Left cardiac atrium (tissue), 4 donors: ENCODE results near the gene PLEKHF1. TPM values are rescaled to one million over a fixed set of nuclear protein-coding genes. Genes with fewer than 3 reads are reported as not detected.
"Not testable (repeated sequence)": the region's sequence is repeated elsewhere in the genome, so short reads cannot be mapped to it uniquely, and the experiment has no call there.

Source experiments
- ATAC-seq, 2 donors: fragments of 200-7000 bp; cut with Tn5 transposase; one replicate each; pipeline ENCODE4 v1.9.1; 2020; ENCODE audit warnings: mild to moderate bottlenecking in 2 of 2, moderate library complexity in 2 of 2
- DNase-seq: peaks from one replicate; pipeline ENCODE4 v3.0.0-alpha.2; 2020
- intact Hi-C, 2 donors: fragments of 100-400 bp; cut with DNase I; formaldehyde crosslinking; loops; one replicate each; pipeline versions ENCODE4 v1.14.1 to v1.15.1; 2022 to 2023
- total RNA-seq, 2 donors: library from RNA; stranded (reverse); fragmentation: NEBNext Ultra II Directional; extraction: Animal tissue kit (Norgen Biotek cat#: 25700); gene quantifications; one replicate each; pipeline ENCODE4 v1.2.1, GENCODE V29; 2021
- donor health status: DM: no; HTN: yes; CAD: no.
- donor health status: DM: no; HTN: yes; CAD: no; lungs with severe emphysema.
- donor health status: DM: yes; HTN: yes; CAD: no.
- donor health status: Dilated cardiomyopathy.

PLEKHF1 gene
- total RNA-seq, 2 donors from 2014 or later: 28.1 to 32.8 TPM

DNA sequence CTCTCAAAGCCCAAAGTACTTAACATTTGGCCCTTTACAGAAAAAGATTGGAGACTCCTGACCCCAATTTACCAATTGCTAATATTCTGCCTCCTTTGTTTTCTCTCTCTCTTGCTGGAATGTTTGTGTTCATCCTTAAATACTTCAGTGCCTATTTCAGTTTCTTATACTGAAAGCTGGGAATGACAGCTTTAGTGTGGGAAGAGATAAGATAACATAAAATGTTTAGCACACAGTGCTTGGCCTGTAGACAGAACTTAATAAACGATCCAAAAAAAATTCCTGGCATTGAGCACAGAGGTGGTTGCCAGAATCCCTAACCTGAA, 3.0 kb upstream of the PLEKHF1 start:
- no peak for DNase-seq
- intact Hi-C loops: no loop called here
- peak; percentile 0 to 4 for ATAC-seq

DNA sequence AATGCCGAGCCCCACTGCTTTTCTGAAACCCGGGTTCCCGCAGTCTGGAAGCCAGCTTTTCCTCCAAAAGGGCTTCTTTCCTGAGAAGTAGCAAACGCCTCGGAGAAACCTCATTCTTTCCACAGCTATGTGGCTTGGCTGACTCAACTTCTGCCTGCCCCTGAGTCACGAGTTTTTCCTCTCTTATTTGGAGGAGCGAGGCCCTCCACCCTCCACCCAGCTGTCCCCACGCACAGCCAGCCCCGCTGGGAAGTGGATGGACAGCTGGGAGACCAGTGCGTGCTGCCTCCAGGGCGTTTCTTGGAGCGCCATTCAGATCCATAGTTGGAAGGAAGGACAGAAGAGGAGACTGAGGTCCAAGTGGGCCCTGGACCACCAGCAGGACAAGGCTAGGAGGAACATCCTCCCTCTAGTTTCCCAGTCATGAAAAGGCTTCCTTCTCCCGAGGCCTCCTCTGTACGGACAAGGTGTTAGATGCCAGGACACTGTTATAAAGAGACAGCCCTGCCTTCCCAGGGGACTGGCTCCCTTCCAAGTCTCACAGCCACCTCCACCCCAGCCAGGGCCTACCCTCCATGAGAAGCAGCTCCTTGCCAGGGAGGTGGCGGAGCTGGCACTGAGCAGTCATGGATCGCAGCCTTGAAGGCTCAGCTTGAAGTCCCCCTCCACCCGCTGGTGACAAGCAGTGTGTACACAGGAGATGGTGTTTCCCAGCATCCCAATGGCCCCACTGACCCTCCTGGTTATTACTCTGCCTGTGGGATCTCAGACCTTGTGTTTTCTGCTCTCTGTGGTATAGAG, 2.5 kb upstream of the PLEKHF1 start:
- ATAC-seq: peak; percentile 12 to 63
- DNase-seq: peak; percentile 84
- intact Hi-C loops: no loop called here

DNA sequence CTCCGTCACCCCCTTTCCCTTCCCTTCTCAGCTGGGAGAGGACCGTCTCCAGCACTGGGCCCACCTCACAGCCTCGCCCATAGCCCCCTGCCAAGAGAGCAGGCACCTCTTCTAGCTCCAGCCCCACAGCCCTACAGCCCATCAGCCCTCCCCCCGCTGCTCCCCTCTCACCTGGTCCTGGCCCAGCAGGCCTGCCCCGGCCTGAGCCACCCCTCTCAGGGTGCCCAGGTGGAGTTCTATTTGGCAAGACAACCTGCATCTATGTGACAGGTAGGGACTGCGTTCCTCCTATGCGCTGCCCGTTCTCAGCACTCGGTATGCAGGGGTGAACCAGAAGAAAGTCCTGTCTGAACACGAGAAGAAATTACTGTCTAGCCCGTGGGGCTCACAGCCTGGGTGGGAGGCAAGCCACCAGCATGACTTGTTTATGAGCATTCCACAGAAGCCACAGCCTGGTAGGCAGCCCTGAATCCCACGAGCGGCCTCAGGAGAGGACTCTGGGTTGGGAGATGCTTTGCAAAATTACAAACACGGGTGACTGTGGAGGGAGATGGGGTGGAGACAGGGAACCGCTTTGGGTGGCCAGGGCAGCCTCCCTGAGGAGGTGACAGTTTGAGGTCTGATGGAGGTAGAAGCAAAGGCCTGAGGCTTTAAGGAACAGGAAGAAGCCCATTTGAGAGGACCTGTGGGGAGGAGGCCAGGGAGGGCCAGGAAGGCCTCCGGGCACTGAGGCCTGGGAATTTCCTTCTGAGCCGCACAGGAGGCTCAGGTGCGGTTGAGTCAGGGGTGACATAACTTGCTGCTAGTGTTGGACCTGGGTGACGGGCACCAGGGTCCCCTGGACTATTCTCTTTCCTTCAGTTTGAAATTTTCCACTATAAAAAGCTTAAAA, 1.2 kb upstream of the PLEKHF1 start:
- no peak for ATAC-seq
- intact Hi-C loops: no loop called here
- no peak for DNase-seq

DNA sequence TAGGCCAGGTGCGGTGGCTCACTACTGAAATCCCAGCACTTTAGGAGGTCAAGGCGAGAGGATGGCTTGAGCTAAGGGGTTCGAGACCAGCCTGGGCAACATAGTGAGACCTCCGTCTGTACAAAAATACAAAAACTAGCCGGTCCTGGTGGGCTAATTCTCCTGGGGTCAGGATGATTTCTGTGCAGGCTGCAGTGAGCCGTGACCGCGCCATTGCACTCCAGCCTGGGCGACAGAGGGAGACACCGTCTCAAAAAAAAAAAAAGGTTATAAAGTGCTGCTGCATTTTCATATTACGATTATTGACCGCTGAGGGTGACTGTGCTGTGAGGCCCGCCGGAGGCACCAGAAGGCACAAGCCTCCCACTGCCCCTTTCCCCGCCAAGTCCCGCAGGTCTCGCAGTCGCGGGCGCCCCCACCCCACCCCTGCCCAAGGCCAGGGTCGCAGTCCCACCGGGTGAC, 477 bp upstream of the PLEKHF1 start:
- no peak for DNase-seq
- no peak for ATAC-seq
- intact Hi-C loops: no loop called here

DNA sequence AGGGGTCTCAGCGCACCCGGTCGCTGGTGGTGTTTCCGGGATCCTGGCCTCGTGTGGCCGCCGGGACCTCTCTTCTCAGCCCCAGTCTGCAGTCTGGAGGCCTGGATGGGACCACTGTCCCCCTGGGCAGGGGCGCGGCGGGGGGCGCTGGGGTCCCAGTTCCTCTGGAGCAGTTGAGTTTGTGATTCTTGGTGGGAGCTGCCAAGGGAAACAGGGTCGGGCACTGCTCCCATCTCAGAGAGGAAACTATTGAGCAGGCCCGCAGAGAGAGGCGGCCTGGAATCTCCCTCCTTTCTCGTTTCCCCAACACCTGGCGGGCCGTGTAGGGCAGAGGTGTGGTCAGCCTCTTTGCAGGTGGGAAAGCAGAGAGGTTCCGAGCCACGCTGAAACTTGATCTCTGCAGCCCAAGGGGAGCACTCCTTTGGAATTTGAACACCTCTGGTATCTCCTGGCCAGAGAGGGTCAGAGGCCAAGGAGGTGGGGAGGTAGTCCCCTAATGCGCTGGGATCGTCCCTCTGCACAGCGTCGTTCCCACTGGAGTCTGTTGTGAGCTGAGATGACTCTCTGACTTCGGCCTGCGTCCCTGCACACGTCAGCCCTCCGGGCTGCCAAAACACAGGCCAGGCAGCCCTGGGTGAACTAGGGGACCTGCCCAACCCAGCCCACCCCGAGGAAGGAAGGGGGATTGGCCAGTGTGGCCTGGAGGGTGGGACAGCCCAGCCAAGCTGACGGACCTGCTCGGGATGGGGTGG, 741 bp downstream of the PLEKHF1 start:
- intact Hi-C loops: no loop called here
- peak; percentile 60 to 61 for ATAC-seq

DNA sequence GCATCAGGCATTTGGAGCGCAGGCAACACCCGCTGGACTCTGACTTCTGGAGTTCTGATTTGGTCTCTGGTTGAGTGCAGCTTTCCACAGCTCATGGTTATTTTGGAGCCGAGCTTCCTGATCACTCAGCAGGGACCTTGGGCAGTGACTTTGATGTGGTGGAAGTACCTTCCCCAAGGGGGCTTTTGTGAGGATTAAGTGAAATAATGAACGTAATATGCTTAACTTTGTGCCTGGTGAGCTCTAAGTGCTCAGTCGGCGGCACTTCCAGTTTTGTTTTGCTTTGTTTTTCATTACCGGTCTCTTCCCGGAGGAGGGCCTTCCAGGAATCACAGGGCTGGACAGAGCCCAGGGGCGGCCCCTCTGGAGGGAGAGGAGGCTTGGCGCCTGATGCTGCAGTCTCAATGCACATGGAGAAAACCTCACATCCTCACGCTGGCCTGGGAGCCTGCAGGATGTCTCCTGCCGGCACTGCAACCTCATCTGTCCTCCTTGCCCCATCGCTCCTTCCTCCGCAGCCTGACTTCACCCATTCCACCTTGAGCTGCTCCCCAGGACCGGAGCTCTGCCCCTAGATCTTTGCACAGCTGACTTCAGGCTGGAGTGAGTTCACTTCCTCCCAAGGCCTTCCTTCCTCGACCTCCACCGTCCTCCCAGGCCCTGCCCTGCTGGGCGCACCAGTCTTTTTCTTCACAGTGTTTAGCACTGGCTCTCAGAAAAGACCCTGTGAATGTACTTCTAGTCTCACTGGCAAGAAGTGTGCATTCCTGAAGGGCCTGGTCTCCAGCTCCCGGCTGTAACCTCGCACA, 1.5 kb downstream of the PLEKHF1 start:
- intact Hi-C loops: no loop called here
- peak; percentile 83 for DNase-seq
- ATAC-seq: peak; percentile 24 to 36

More for the DNA sequence above, 741 bp downstream of the PLEKHF1 start:
- DNase-seq: peak; percentile 73

DNA sequence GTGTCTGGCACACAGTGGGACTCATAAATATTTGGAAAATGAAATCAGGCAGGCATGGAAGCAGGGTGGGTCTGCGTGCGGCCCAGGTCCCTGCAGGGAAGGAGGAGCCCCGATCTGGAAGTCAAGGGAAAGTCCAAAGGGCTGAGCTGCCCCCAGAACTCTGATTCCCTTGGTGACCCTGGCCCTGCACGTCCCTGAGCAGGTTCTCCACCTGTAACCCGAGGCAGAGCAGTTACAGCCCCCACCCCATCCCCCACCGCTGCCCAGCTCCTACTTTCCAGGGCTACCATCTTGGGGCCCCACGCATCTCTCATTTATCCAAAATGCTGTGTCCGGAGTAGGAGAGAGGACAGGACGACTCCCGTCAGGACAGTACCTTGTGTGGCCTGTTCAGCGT, 2.1 kb downstream of the PLEKHF1 start:
- intact Hi-C loops: no loop called here
- DNase-seq (no peak), ATAC-seq (no peak)

DNA sequence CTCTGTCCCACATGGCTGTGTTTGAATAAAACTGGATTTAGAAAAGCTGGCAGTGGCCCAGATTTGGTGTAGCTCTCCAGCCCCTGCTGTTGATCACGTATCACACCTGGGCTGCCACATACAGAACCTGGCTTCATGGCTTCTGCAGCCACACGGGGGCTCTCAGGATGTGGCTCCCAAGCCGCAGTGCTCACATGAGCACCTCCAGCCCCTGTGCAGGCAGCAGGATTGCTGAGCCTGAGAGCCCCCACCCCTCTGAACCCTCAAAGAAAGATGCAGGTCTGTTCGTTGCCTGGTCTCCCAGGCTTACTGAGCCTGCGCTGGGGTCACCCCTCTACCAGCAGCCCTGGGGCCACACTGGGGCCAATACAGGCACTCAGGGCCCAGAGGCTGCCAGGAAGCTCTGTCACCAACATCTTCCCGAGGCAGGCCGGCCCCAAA, 2.7 kb downstream of the PLEKHF1 start:
- intact Hi-C loops: no loop called here
- DNase-seq (no peak), ATAC-seq (no peak)

DNA sequence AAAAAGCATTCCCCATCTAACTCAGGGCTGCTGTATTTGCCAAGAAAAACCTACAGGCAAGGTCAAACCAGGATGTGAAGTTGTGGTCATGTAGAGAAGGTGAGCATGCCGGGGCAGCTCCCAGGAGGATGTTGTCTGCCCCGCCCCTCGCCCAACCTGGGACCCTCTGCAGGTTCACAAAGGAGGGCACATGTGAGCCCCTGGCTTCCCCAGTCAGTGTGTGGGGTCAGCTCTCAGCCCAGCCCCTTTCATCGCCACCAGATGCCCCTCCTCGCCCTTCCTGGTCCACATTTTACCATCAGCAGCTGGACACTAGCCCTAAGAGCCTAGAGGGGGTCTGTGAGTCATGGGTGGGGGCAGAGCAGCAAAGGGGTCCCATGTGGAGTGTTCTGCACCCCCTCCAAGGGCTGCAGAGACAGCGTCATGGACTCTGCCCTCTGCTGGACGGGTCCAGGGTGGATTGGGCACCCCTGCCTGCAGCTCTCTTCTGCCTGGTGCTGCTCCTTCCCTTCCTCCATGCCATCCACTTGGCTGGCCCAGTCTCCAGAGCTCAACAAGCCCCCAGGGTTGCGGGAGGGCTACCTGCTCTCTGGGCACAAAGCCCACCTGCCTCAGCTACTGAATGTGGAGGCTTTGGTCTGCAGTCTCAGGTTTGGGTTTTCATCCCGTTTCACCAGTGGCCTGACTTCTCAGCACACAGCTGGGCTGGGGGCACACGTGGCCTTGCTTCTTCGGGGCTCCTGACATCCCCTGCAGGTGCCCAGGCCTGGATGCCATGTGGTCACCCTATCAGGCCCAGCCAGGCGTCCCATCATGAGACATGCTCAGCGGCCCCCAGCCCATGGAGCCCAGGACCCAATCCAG, 3.7 kb downstream of the PLEKHF1 start:
- ATAC-seq (no peak), DNase-seq (no peak)
- intact Hi-C loops: no loop called here

DNA sequence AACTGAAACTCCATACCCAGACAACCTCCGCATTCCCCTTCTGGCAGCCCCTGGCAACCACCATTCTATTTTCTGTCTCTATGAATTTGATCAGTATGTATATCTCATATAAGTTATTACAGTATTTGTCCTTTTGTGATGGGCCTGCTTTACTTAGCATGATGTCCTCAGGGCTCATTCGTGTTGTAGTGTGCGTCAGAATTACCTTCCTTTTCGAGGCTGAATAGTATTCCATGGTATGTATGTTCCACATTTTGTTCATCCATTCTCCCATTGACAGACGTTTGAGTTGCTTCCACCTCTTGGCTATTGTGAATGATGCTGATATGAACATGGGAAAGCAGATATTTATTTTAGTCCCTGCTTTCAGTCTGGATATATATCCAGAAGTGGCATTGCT, 5.0 kb downstream of the PLEKHF1 start:
- DNase-seq: no peak
- no peak for ATAC-seq
- intact Hi-C loops: no loop called here

DNA sequence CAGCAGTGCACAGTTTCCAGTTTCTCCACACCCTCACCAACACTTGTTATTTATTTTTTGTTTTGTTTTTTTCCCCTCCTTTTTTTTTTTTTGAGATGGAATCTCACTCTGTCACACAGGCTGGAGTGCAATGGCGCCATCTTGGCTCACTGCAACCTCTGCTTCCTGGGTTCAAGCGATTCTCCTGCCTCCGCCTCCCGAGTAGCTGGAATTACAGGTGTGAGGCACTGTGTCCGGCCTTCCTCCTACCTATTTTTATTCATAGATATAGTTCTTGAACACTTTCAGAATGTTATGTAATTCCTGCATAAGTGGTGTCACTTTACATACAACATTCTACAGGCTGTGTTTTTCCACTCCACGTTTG, 5.7 kb downstream of the PLEKHF1 start:
- DNase-seq, ATAC-seq, intact Hi-C loops: not testable (repeated sequence)

DNA sequence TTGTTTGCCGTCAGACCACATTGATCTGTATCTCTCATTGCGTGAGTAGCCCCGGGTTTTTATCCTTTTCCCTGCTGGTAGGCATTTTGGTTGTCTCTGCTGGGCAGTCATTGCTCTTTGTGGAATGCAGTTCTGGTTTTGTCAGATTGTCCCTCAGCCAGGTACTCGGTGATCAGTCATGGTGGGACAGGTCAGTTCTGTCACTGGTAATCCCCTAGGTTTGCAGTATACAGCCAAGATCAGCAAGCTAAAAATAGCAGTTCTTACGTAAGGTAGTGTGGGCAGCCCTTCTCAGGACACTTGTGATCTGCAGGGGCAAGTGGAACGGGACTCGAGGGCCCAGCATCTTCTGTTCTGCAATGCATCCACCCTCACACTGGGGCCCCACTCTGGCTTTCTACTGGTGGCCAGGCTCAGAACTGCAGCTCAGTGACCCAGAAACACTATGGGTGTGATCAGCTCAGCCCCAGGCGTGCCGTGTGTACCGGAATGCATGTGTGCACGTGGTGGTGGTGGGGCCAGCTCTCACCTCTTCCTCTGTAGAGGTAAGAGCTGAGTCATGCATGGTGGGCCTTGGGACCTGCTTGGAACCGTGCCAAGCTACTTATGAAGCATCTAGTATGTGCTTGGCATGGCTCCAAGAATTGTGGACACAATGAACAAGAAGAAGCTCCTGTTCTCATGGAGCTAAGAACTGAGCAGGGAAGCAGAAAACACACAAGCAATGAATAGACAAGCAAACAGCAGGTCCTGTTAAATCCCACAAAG, 6.3 kb downstream of the PLEKHF1 start:
- ATAC-seq (peak; percentile 47 to 60), DNase-seq (peak; percentile 67)
- intact Hi-C loops: no loop called here

DNA sequence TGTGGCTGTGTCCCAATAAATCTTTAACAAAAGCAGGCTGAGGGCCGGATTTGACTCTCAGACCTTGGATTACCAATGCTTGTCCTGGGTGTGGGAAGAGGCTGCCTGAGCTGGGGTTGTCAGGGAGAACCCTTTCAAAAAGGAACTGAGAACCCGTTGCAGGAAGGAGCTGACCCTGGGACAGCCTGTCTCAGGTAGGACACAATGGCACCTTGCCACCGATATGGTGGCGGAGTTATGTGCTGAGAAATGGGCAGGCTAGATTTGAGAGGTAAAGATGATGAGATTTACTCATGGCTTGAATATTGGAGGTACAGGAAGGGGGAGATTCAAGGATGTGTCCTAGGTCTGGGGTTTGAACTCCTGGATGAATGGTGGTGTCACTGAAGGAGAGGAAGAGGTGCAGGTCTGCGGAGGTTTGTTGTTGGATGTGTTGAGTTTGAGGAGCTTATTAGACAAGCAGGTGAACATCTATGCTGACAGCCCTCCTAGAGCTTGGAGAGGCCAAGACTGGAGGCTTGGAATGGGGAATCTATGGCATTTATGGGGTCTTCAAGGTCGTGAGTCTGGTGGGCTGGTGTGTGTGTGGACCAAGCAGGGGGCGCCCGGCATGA, 7.2 kb downstream of the PLEKHF1 start:
- DNase-seq (no peak), ATAC-seq (no peak)
- intact Hi-C loops: no loop called here

DNA sequence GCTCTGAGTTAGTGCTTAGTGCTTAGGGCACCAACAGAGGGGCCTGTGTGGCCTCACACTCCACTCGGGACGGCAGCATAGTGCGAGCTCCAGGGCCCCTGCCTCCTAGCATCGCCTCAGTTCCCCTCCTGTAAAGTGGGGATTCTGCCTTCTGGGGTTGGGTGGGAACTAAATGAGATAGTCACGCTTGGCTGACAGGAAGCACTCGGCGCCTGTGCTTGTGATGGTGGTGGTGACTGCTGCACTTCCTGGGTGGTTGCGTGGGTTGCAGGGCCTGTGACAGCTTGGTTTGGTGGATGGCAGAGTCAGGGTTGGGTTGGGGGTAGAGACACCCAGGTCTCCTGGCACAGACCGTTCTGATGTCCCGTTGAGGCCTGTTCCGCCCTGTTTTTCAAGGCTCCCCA, 7.7 kb downstream of the PLEKHF1 start:
- DNase-seq: no peak

DNA sequence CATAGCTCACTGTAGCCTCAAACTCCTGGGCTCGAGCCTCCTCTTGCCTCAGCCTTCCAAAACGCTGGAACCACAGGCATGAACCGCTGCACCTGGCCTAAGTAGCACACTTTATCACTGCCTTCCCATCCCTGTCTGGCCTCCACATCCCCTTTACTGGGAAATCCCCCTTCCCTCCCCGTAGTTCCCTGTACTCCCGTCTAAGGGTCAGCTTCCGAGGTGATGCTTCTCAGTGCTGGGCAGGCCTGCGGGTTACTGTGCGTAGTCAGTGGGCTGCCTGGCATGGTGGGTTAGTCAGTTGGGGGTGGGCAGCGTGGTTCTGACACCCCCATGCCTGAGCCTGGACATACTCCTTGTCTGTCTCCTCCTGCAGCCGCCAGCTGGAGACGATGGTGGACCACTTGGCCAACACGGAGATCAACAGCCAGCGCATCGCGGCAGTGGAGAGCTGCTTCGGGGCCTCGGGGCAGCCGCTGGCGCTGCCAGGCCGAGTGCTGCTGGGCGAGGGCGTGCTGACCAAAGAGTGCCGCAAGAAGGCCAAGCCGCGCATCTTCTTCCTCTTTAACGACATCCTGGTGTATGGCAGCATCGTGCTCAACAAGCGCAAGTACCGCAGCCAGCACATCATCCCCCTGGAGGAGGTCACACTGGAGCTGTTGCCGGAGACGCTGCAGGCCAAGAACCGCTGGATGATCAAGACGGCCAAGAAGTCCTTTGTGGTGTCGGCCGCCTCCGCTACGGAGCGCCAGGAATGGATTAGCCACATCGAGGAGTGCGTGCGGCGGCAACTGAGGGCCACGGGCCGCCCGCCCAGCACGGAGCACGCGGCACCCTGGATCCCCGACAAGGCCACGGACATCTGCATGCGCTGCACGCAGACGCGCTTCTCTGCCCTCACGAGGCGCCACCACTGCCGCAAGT, 8.4 kb downstream of the PLEKHF1 start:
- intact Hi-C loops: no loop called here
- ATAC-seq (no peak), DNase-seq (no peak)

More for the DNA sequence above, 7.7 kb downstream of the PLEKHF1 start:
- peak; percentile 10 to 14 for ATAC-seq
- intact Hi-C loops: no loop called here
